ENCODE measurements around the gene PLXNA2. TPM values are rescaled to one million over a fixed set of nuclear protein-coding genes. Genes with fewer than 3 reads are reported as not detected.

The PLXNA2 gene
- total and polyA plus RNA-seq, 2 of the 8 experiments (the other 6 are each of a cell fraction or from before 2014, with no cell fraction given) = 0.33 to 1.5 TPM

GRCh38 chr1:208161005-208161404 is 83.2 kb downstream of the PLXNA2 start (continued):
- TF ChIP-seq KDM5A (IDR thresholded peaks at IDR 0.05; ENCODE audit: low read length) = no peak
- no peak for TF ChIP-seq BCL11A (IDR thresholded peaks at IDR 0.05; ENCODE audit: low read depth in 2 of 2, low read length in 2 of 2)
- TF ChIP-seq KDM1A (IDR thresholded peaks at IDR 0.05; ENCODE audit: borderline replicate concordance, low read length) = no peak
- TF ChIP-seq E2F6 (IDR thresholded peaks at IDR 0.05) = 0 out of 2 replicates have a peak, but pooled peaks have one; percentile 13
- TF ChIP-seq NRF1 (IDR thresholded peaks at IDR 0.05; ENCODE audit: low read depth, low read length) = no peak
- TF ChIP-seq HDAC6 (IDR thresholded peaks at IDR 0.05; ENCODE audit: low read depth, low read length) = no peak
- no peak for TF ChIP-seq SIN3A (conservative IDR thresholded peaks at IDR 0.05 in 1 of 2, IDR thresholded peaks at IDR 0.05 in 1 of 2; ENCODE audit: low read depth in 1 of 2, low read length in 2 of 2)
- no peak for TF ChIP-seq GABPA (IDR thresholded peaks at IDR 0.05; ENCODE audit: borderline replicate concordance, insufficient read depth, low read length)
- TF ChIP-seq SIX5 (IDR thresholded peaks at IDR 0.05; ENCODE audit: low read depth, low read length) = no peak
- TF ChIP-seq, protein P1, sequence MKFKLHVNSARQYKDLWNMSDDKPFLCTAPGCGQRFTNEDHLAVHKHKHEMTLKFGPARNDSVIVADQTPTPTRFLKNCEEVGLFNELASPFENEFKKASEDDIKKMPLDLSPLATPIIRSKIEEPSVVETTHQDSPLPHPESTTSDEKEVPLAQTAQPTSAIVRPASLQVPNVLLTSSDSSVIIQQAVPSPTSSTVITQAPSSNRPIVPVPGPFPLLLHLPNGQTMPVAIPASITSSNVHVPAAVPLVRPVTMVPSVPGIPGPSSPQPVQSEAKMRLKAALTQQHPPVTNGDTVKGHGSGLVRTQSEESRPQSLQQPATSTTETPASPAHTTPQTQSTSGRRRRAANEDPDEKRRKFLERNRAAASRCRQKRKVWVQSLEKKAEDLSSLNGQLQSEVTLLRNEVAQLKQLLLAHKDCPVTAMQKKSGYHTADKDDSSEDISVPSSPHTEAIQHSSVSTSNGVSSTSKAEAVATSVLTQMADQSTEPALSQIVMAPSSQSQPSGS (IDR thresholded peaks at IDR 0.05; ENCODE audit: low read length) = no peak
- no peak for TF ChIP-seq NANOG (IDR thresholded peaks at IDR 0.05; ENCODE audit: insufficient read depth, low read depth, low read length, poor library complexity, severe bottlenecking)
- no peak for TF ChIP-seq CHD2 (IDR thresholded peaks at IDR 0.05; ENCODE audit: low read length)
- TF ChIP-seq CREB1 (IDR thresholded peaks at IDR 0.05) = no peak
- TF ChIP-seq FOSL1 (IDR thresholded peaks at IDR 0.05; ENCODE audit: insufficient read depth, low read depth, low read length) = no peak
